Panc1 (cell line): ENCODE measurements around the gene MYH16. TPM values are rescaled to one million over a fixed set of nuclear protein-coding genes. Genes with fewer than 3 reads are reported as not detected.
"Not testable (repeated sequence)": the region's sequence is repeated elsewhere in the genome, so short reads cannot be mapped to it uniquely, and the experiment has no call there.

Experiments used
- ATAC-seq: fragments of 200-7000 bp; cut with Tn5 transposase; 2 replicates; pipeline ENCODE4 v1.9.1; 2020; ENCODE audit warnings: mild to moderate bottlenecking, moderate library complexity
- BruUV-seq: library from RNA; stranded (reverse); fragments of 400-500 nt; replicated peaks from 2 replicates; lab custom pipeline; 2021; lab: Mats Ljungman, UMichigan
- CTCF ChIA-PET: fragments of 300-600 bp; sonication (Branson Sonifier 250); formaldehyde crosslinking; loops from one replicate; lab custom pipeline; 2022; ENCODE audit warnings: antibody characterized with exemption; lab: Charles Lee
- POLR2A ChIA-PET: fragments of 300-600 bp; sonication (Branson Sonifier 250); formaldehyde crosslinking; loops from one replicate; lab custom pipeline; 2022; ENCODE audit warnings: antibody characterized with exemption; lab: Charles Lee
- DNase-seq: peaks from one replicate; pipeline ENCODE4 v3.0.0-alpha.2; 2010; ENCODE audit warnings: low read depth, low spot score
- H3K27ac ChIP-seq: 2 replicates; pipeline ENCODE4 v1.5.1; 2011; ENCODE audit warnings: mild to moderate bottlenecking, low read length, inconsistent platforms
- H3K27me3 ChIP-seq: fragments of 200-500 bp; sonication (Bioruptor generic); 2 replicates; pipeline ENCODE4 v1.6.0; 2014; ENCODE audit warnings: low read length, inconsistent platforms; ENCODE audit not compliant: control insufficient read depth, insufficient read depth
- H3K36me3 ChIP-seq: fragments of 200-500 bp; sonication (Bioruptor generic); 2 replicates; pipeline ENCODE4 v1.5.1; 2014; ENCODE audit warnings: inconsistent platforms, mild to moderate bottlenecking, low read length, moderate library complexity; ENCODE audit not compliant: control insufficient read depth, insufficient read depth
- H3K4me1 ChIP-seq: 2 replicates; pipeline ENCODE4 v1.5.1; 2011; ENCODE audit warnings: inconsistent platforms, mild to moderate bottlenecking, low read length, moderate library complexity; ENCODE audit not compliant: control insufficient read depth, insufficient read depth
- H3K4me3 ChIP-seq, 2 experiments: 2 replicates each; pipeline ENCODE4 v1.5.1; 2011 to 2012; ENCODE audit warnings: low read depth in 2 of 2, low read length in 2 of 2, mild to moderate bottlenecking in 2 of 2, inconsistent platforms in 1 of 2, moderate library complexity in 1 of 2
- H3K9me3 ChIP-seq: fragments of 200-500 bp; sonication (Bioruptor generic); 2 replicates; pipeline ENCODE4 v1.5.1; 2014; ENCODE audit warnings: low read depth, mild to moderate bottlenecking, inconsistent platforms, low read length, moderate library complexity; ENCODE audit not compliant: control insufficient read depth, insufficient read depth
- POLR2AphosphoS5 ChIP-seq: IDR thresholded peaks from 2 replicates; pipeline ENCODE4 v1.6.1; 2012; ENCODE audit warnings: mild to moderate bottlenecking, low read depth, low read length, moderate library complexity
- REST ChIP-seq, 2 experiments: IDR thresholded peaks; 2 replicates each; pipeline ENCODE4 v1.6.1; 2011 to 2012; ENCODE audit warnings: low read depth in 2 of 2, control low read depth in 1 of 2, low read length in 1 of 2, mild to moderate bottlenecking in 1 of 2, moderate library complexity in 1 of 2; ENCODE audit not compliant: insufficient read depth in 1 of 2
- SIN3A ChIP-seq: IDR thresholded peaks from 2 replicates; pipeline ENCODE4 v1.6.1; 2012; ENCODE audit warnings: low read depth, mild to moderate bottlenecking, low read length, moderate library complexity, borderline replicate concordance; ENCODE audit not compliant: insufficient read depth
- TCF7L2 ChIP-seq: IDR thresholded peaks from 2 replicates; pipeline ENCODE4 v1.6.1; 2011; ENCODE audit warnings: mild to moderate bottlenecking, low read depth, low read length, inconsistent platforms
- in situ Hi-C: cut with HindIII; loops from 2 replicates; pipeline ENCODE4 v1.10.0; 2016; ENCODE audit warnings: low sequenced_read_pairs, low pct_unique_long_range_greater_than_20kb
- intact Hi-C: fragments of 100-400 bp; cut with micrococcal nuclease; formaldehyde crosslinking; loops from one replicate; pipeline ENCODE4 v1.10.0; 2022; ENCODE audit not compliant: unreplicated experiment
- total RNA-seq: library from RNA; stranded (reverse); gene quantifications from one replicate; pipeline ENCODE4 v1.2.1, GENCODE V29; 2021; ENCODE audit not compliant: unreplicated experiment
- TF ChIP-seq, protein P1 (sequence below): fragments of 450-650 bp; IDR thresholded peaks from 2 replicates; pipeline ENCODE4 v1.5.1; 2017; ENCODE audit warnings: mild to moderate bottlenecking

MYH16 gene
- total RNA-seq, 1 experiment from 2014 or later: 0.23 TPM

DNA sequence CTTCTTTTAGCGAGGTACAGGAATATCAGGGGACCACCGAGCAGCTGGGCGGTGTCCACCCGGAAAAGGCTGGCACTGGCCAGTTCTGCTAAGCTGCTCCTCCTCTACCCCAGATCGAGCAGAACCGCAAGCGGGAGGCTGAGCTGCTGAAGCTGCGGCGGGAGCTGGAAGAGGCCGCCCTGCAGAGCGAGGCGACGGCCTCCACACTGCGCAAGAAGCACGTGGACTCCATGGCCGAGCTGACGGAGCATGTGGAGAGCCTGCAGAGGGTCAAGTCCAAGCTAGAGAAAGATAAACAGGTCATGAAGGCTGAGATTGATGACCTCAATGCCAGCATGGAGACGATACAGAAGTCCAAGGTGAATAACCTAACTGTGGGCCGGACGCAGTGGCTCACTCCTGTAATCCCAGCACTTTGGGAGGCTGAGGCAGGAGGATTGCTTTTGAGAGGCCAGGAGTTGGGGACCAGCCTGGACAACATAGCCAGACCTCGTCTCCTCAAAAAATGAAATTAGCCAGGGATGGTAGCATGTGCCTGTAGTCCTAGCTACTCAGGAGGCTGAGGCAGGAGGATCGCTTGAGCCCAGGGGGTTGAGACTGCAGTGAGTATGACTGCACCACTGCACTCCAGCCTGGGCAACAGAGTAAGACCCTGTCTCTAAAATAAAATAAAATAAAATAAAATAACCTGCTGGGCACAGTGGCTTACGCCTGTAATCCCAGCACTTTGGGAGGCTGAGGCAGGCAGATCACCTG is 15.3 kb downstream of the MYH16 start:
- Histone ChIP-seq H3K9me3 (no peaks in the 10 kb centered on the region), H3K27me3 (no peaks in the 10 kb centered on the region), H3K4me3 (no peak overlapping the region), H3K4me1 (no peaks in the 10 kb centered on the region), H3K36me3 (no peaks in the 10 kb centered on the region), H3K27ac (no peak overlapping the region)
- POLR2A ChIA-PET: no interaction called here
- CTCF ChIA-PET: no interaction called here
- ATAC-seq: no peak
- TF ChIP-seq SIN3A (no peak), REST (IDR thresholded peaks at IDR 0.05; ENCODE audit: insufficient read depth in 1 of 2, low read depth in 2 of 2, low read length in 1 of 2) (no peak), POLR2AphosphoS5 (no peak), TCF7L2 (no peak)
- TF ChIP-seq, protein P1, sequence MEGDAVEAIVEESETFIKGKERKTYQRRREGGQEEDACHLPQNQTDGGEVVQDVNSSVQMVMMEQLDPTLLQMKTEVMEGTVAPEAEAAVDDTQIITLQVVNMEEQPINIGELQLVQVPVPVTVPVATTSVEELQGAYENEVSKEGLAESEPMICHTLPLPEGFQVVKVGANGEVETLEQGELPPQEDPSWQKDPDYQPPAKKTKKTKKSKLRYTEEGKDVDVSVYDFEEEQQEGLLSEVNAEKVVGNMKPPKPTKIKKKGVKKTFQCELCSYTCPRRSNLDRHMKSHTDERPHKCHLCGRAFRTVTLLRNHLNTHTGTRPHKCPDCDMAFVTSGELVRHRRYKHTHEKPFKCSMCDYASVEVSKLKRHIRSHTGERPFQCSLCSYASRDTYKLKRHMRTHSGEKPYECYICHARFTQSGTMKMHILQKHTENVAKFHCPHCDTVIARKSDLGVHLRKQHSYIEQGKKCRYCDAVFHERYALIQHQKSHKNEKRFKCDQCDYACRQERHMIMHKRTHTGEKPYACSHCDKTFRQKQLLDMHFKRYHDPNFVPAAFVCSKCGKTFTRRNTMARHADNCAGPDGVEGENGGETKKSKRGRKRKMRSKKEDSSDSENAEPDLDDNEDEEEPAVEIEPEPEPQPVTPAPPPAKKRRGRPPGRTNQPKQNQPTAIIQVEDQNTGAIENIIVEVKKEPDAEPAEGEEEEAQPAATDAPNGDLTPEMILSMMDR: no peak
- DNase-seq: no peak
- in situ Hi-C loops (no loop called here), intact Hi-C loops (no loop called here)
- BruUV-seq: no TSS peak

DNA sequence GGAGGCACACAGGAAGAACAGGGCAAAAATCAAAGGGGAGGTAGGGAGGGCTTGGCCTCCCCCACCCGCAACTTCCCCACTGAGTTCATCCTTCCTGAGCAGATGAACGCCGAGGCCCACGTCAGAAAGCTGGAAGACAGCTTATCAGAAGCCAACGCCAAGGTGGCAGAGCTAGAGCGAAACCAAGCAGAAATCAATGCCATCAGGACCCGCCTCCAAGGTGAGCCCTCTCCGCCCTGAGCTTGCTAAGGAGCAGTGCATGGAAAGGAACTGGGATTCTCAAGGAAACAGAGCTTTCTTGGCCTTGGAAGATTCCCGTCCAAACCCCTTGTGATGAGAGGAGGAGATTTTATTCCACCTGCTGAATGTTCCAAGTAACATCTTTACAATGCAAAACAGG is 16.5 kb downstream of the MYH16 start:
- TF ChIP-seq REST (IDR thresholded peaks at IDR 0.05; ENCODE audit: insufficient read depth in 1 of 2, low read depth in 2 of 2, low read length in 1 of 2): no peak
- no peak for TF ChIP-seq POLR2AphosphoS5
- no peak for TF ChIP-seq TCF7L2
- no peak for TF ChIP-seq SIN3A
- TF ChIP-seq, protein P1: no peak
- no peaks in the 10 kb centered on the region for H3K36me3 ChIP-seq
- ATAC-seq (no peak), DNase-seq (no peak)
- no peaks in the 10 kb centered on the region for H3K27me3 ChIP-seq
- H3K9me3 ChIP-seq: no peaks in the 10 kb centered on the region
- ChIA-PET CTCF (no interaction called here), POLR2A (interaction anchor here (0.7 kb wide), 1 partner anchor 266 kb away, joined by 3 read pairs; no protein-coding TSS in a partner anchor)
- in situ Hi-C loops: no loop called here
- no peak overlapping the region for H3K27ac ChIP-seq
- no TSS peak for BruUV-seq
- H3K4me1 ChIP-seq: no peaks in the 10 kb centered on the region
- no peak overlapping the region for H3K4me3 ChIP-seq
- intact Hi-C loops: no loop called here

DNA sequence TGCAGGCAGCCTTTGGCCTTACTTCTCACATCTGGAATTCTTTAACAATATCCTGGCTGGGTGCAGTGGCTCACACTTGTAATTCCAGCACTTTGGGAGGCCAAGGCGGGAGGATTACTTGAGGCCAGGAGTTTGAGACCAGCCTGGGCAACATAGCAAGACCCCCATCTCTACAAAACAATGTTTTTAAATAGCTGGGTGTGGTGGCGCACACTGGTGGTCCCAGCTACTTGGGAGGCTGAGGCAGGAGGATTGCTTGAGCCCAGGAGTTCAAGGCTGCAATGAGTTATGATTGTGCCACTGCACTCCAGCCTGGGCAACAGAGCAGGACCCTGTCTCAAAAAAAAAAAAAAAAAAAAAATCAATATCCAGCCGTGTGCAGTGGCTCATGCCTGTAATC is 17.5 kb downstream of the MYH16 start:
- H3K4me1 ChIP-seq, in situ Hi-C loops, H3K36me3 ChIP-seq, CTCF ChIA-PET, BruUV-seq, POLR2A ChIA-PET, ATAC-seq, H3K9me3 ChIP-seq, intact Hi-C loops, H3K27ac ChIP-seq, DNase-seq, H3K27me3 ChIP-seq, H3K4me3 ChIP-seq: not testable (repeated sequence)
